Stimulated activated memory B cell treated with anti-CD40 and anti-IgM and Interleukin-4, amounts not matched to agents 10 μg/mL and 1 μg/mL and 100 μg/mL, for 72 hours (primary cell): Measurements from ENCODE around the gene EDN2.

Experiments used
- ATAC-seq: fragments of 150-1000 bp; cut with Tn5 transposase; 2 replicates; pipeline ENCODE4 v1.10.0; 2021
- H3K27ac Mint-ChIP-seq: one replicate; pipeline ENCODE4 v1.8.0; 2022; ENCODE audit warnings: mild to moderate bottlenecking, mixed read lengths
- H3K27me3 Mint-ChIP-seq: one replicate; pipeline ENCODE4 v1.8.0; 2022; ENCODE audit warnings: mixed read lengths
- H3K36me3 Mint-ChIP-seq: one replicate; pipeline ENCODE4 v1.8.0; 2022; ENCODE audit warnings: mixed read lengths
- H3K4me1 Mint-ChIP-seq: one replicate; pipeline ENCODE4 v1.8.0; 2022; ENCODE audit warnings: mixed read lengths
- H3K4me3 Mint-ChIP-seq: one replicate; pipeline ENCODE4 v1.8.0; 2022; ENCODE audit warnings: mild to moderate bottlenecking, moderate library complexity, mixed read lengths
- H3K9me3 Mint-ChIP-seq: one replicate; pipeline ENCODE4 v1.8.0; 2022; ENCODE audit warnings: mixed read lengths

The EDN2 gene

DNA sequence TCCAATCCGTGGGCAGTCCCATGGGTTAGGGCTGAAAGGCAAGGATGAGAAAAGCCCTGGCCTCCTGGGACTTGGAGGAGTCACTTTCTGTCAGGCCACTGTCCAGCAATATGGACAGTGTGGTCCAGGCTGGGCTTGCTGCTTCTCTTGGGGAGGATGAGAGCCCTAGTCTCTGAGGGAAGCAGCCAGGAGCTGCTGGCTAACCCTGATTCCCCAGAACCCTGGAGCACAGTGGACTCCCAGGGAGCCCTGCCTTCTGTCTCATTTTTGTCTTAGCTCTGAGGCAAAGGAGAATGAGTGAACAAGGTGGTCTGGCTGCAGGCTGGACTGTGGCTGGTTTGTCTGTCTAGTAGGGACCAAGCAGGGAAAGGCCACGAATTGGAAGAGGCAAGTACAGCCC, 23.8 kb upstream of the EDN2 start:
- no peaks in the 10 kb centered on the region for H3K27me3 Mint-ChIP-seq
- H3K9me3 Mint-ChIP-seq: no peaks in the 10 kb centered on the region
- H3K4me3 Mint-ChIP-seq: no peak overlapping the region
- ATAC-seq: no peak
- no peak overlapping the region for H3K27ac Mint-ChIP-seq
- peaks cover 29% of the 10 kb centered on the region for H3K36me3 Mint-ChIP-seq
- H3K4me1 Mint-ChIP-seq: peaks cover 31% of the 10 kb centered on the region

DNA sequence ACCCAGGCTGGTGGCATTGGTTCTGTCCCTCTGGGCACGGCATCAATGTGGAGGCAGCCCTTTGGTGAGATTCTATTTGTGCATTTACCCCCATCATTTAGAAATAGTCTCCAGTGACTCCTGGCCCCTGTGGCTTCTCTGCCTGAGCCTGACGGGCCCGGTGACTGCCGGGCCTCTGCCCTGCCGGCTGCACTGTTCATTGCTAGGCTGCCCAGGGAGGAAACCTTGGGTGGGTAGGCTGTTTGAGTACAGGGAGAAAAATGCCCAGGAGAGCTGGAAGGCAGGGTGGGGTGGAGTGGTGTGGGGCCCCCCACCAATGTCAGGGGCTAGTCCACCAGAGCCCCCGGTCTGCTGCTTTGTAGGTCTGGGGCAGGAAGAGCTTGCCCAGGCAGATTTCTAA, 23.4 kb upstream of the EDN2 start:
- no peak for ATAC-seq
- Mint-ChIP-seq H3K4me3 (no peak overlapping the region), H3K36me3 (peaks cover 28% of the 10 kb centered on the region), H3K27ac (no peak overlapping the region), H3K27me3 (no peaks in the 10 kb centered on the region), H3K9me3 (no peaks in the 10 kb centered on the region), H3K4me1 (peaks cover 31% of the 10 kb centered on the region)

DNA sequence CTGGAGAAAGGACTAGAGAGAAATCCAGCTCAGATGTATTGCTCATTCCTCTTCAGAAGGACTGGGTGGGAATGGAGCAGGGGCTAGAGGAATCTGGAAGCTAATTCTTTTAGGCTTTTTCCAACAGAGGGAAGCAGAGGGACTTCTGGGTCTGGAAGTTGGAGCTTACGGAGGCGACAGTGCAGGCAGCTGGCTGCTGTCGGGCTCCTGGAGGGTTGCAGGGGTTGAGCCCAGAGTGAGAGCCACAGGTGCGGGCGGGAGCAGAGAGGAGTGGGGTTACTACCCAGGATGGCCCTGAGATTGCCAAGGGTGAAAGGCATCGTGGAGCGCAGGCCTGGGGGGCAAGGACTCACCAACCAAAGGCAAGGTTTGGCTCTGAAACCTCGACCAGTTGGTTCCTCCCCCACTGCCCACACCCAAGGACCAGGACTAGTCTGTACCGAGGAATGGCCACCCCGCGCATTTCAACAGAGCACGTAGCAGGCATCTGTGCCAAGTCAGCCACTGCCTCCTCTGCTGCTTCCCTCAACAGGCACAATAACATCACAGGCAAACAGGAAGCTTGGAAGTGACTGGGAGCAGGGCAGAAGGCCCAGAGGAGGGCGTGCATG, 22.7 kb upstream of the EDN2 start:
- H3K27me3 Mint-ChIP-seq: no peaks in the 10 kb centered on the region
- H3K4me1 Mint-ChIP-seq: peaks cover 31% of the 10 kb centered on the region
- peaks cover 22% of the 10 kb centered on the region for H3K36me3 Mint-ChIP-seq
- H3K27ac Mint-ChIP-seq: no peak overlapping the region
- H3K9me3 Mint-ChIP-seq: no peaks in the 10 kb centered on the region
- no peak for ATAC-seq
- H3K4me3 Mint-ChIP-seq: no peak overlapping the region

DNA sequence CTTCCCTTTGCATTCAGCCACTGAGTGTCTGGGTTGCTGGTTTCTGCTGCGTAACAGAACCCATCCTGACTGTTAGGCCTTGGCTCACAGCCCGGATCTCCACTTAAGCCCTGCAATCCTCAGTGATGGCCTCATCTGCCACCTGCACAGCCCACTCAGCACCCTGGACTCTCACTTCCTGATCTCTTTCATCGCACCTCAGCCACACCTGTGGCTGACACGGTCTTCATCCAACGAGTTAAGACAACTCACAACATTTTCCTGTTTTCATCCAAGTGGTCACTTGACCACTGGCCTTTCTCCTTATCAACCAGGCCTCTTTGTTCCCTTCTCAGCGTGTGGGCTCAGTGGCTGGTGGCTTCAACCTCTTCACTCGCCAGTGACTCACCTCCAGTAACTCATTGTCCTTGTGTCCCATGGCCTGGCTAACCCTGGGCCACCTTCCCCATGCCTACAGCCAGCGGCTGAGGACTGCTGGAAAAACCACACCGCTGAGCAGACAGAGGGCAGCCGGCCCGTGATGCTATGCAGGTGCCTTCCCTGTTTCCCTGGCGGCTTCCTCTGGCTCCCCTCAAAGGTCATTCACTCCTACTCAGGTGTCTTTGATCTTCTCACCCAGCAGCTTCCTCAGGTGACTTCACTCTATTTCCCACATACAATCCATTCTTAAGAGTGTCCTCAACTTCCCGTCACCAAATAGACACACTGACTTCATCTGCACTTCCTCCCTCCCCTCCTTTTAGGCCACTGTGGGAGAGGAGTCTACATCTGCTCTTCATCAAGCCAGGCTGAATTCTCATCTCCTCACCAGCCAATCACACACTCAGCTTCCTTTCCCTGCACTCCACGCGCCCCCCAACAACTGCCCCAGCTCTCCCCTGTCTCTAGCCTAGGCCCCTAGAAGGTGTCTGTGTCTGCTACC, 19.9 kb upstream of the EDN2 start:
- no peak overlapping the region for H3K4me3 Mint-ChIP-seq
- H3K27ac Mint-ChIP-seq: peak overlapping the region; percentile 29
- H3K9me3 Mint-ChIP-seq: no peaks in the 10 kb centered on the region
- H3K4me1 Mint-ChIP-seq: peaks cover 21% of the 10 kb centered on the region
- no peaks in the 10 kb centered on the region for H3K27me3 Mint-ChIP-seq
- H3K36me3 Mint-ChIP-seq: no peaks in the 10 kb centered on the region
- peak; percentile 45 for ATAC-seq

DNA sequence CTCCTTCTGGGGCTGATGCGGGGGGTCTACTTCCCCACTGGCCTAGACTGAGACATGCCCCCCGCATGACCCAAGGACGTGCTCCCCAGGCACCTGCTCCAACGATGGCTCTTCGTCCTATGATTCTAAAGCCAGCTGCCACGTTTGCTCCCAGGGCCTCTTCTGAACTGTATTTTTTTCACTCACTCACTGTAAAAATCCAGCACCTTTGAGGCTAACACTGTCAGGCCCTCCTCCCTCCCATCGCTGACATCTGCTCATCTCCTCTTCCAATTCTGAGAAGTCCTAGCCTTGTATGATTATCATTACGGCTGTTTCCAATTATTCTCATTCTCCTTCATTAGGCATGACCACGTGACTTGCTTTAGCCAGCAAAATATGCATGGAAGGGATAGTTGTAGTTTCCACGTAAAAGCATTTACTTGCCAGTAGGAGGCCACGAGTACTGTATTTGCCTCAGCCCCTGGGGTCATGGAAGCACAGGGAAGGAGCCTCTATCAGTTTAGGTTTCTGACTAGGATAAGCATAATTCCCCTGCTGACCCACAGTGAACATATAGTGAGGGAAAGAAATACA, 19.1 kb upstream of the EDN2 start:
- H3K4me1 Mint-ChIP-seq: peaks cover 16% of the 10 kb centered on the region
- no peaks in the 10 kb centered on the region for H3K9me3 Mint-ChIP-seq
- no peaks in the 10 kb centered on the region for H3K36me3 Mint-ChIP-seq
- no peak overlapping the region for H3K4me3 Mint-ChIP-seq
- ATAC-seq: no peak
- no peak overlapping the region for H3K27ac Mint-ChIP-seq
- no peaks in the 10 kb centered on the region for H3K27me3 Mint-ChIP-seq

DNA sequence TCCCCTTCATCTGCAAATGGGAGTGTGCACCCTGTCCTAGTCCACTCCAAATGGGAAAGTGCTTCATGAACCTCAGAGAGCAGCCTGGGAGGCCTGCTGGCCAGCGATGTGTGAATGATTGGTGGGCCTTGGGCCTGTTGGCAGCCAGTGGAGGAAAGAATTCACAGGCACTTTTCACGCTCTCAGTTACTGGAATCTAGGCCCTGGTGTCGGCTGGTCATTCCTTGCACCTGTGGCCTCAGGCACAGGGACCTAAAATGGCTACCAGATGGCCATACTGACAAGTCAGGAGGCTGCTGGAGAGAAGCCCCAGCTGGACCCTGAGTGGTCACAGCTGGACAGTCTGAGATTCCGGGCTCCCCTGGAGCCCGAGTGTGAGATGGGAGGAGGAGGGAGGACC, 18.4 kb upstream of the EDN2 start:
- Mint-ChIP-seq H3K27me3 (no peaks in the 10 kb centered on the region), H3K4me3 (no peak overlapping the region), H3K4me1 (peaks cover 16% of the 10 kb centered on the region), H3K36me3 (no peaks in the 10 kb centered on the region), H3K9me3 (no peaks in the 10 kb centered on the region), H3K27ac (no peak overlapping the region)
- no peak for ATAC-seq

DNA sequence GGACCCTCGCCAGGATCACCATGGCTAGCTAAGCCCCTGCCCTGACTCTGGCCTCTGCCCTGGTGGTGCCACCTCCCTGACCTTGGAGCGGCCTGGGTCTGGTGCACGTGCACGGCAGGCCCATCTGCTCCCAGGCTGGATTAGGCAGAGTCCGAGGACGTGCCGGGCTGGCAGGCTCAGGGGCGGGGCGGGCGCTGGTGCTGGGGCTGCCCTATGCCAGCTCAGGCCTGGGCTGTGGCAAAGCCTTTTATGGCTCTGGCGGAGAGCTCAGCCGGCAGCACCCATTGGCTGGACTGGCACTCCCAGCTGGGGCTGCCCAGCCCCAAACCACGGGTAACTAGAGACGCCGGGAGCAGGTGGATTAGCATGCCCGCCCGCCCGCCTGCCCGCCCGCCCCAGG, 17.1 kb upstream of the EDN2 start:
- H3K27ac Mint-ChIP-seq: no peak overlapping the region
- no peaks in the 10 kb centered on the region for H3K36me3 Mint-ChIP-seq
- ATAC-seq: no peak
- H3K4me3 Mint-ChIP-seq: no peak overlapping the region
- H3K9me3 Mint-ChIP-seq: no peaks in the 10 kb centered on the region
- peaks cover 10% of the 10 kb centered on the region for H3K27me3 Mint-ChIP-seq
- H3K4me1 Mint-ChIP-seq: peaks cover 16% of the 10 kb centered on the region

DNA sequence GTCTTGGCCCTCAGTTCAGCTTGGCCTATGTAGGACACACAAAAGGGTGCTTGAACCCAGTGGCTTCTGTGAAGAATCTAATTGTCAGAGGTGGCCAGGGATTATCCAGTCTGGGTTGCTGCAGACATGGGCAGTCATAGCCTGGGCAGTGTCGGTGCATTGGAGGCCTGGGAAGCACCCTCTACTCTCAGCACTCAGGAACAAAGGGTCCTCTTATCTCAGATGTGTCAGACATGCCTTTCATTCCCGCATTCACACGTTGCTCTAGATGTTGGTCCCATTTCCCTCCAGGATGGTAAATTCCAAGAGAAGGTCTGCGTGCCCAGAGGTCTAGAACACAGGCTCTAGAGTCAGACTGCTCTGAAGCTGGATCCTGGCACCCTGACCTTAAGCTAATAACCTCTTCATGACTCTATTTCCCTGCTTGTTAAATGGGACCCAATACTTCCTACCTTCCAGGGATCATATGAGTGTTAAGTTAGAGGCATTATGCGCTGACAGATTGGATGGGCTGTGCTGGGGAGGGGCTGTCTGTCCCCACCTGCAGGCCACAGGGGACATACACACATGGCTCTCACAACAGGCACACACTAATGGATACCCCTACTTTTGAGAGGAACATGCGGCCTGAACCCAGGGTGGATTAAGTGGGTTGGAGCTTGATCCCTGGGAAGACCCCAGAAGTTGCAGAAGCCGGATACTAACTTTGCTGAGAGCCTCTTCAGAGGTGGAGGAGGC, 16.5 kb upstream of the EDN2 start:
- Mint-ChIP-seq H3K9me3 (no peaks in the 10 kb centered on the region), H3K36me3 (no peaks in the 10 kb centered on the region), H3K27ac (no peak overlapping the region), H3K27me3 (peaks cover 10% of the 10 kb centered on the region), H3K4me1 (peaks cover 16% of the 10 kb centered on the region), H3K4me3 (no peak overlapping the region)
- no peak for ATAC-seq

DNA sequence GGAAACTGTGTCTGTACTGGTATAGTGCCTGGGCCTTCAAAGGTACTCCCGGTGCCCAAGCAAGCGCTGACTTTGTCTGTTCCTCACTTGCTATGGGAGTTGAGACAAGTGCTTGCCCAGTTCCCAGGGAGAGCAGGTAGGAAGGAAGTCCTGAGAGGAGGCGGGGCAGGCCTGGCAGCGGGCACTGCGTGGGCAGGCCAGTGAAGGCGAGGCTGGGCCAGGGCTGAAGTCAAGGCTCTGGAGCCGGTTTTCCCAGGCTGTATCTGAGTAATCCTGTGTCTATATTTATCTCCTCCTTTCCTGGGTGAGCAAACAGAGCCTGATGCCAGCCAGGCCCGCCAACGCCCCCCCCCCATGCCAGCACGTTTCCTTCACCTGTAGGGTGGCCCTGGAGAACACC, 15.9 kb upstream of the EDN2 start:
- H3K4me3 Mint-ChIP-seq: no peak overlapping the region
- H3K27me3 Mint-ChIP-seq: peaks cover 16% of the 10 kb centered on the region
- no peak for ATAC-seq
- H3K9me3 Mint-ChIP-seq: no peaks in the 10 kb centered on the region
- no peak overlapping the region for H3K27ac Mint-ChIP-seq
- H3K36me3 Mint-ChIP-seq: no peaks in the 10 kb centered on the region
- peaks cover 21% of the 10 kb centered on the region for H3K4me1 Mint-ChIP-seq

DNA sequence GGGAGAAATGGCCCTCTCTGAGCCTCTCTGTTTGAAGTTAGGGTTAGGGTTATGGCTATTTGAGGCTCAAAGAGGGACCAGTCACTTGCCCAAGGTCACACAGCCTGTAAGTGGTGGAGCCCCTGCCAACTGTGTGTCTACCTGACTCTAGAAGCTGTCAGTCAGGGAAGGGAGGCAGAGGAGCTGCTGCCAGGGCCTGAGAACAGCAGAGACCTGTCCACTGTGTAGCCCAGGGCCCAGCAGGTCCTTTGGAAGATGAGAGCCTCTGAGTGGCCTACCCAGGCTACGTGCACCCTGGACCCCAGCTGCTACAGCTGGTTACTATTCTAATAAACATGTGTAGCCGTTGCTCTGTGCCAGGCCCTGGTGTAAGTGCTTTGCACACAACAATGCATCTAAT, 15.1 kb upstream of the EDN2 start:
- no peak for ATAC-seq
- Mint-ChIP-seq H3K4me3 (no peak overlapping the region), H3K27ac (no peak overlapping the region), H3K27me3 (peaks cover 24% of the 10 kb centered on the region), H3K9me3 (no peaks in the 10 kb centered on the region), H3K36me3 (no peaks in the 10 kb centered on the region), H3K4me1 (peaks cover 16% of the 10 kb centered on the region)

DNA sequence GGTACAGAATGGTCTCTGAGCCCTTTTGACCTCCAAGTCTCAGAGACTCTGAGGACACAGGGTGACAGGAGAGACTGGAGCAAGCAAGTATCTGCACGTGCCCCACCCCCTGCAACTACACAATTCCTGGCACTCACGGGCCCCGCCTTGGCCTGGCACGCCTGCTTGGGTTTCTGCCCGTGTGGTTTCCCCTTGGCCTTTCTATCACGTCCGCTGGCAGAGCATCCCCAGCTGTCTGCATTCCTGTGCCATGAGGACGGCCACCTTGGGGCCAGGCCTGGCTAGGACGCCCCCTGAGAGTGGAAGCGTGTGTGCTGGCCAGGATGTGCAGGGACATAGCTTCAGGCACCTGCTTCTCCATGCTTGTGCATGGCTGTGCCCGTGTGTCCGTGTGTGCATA, 14.3 kb upstream of the EDN2 start:
- Mint-ChIP-seq H3K4me3 (no peak overlapping the region), H3K27me3 (peaks cover 28% of the 10 kb centered on the region), H3K27ac (no peak overlapping the region), H3K4me1 (peaks cover 9% of the 10 kb centered on the region), H3K36me3 (no peaks in the 10 kb centered on the region), H3K9me3 (no peaks in the 10 kb centered on the region)
- no peak for ATAC-seq

DNA sequence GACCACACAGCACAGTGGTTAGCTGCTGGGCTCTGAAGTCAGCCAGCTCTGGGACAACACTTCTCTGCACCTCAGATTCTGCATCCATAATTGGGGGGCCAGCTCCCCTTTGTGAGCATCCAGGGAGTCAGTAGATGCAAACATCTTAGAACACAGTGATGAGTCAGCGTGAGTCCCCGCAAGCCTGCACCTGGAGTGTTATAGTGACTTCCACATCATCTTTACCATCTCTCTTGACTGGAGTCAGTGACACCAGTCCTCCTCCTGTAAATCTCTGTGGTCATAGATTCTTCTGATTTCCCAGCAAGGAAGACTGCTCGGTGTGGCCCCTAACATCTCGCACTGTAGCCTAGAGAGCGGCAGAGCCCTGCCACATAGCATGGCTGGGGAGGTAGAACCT, 13.9 kb upstream of the EDN2 start:
- ATAC-seq: no peak
- peaks cover 28% of the 10 kb centered on the region for H3K27me3 Mint-ChIP-seq
- no peak overlapping the region for H3K27ac Mint-ChIP-seq
- H3K4me3 Mint-ChIP-seq: no peak overlapping the region
- H3K4me1 Mint-ChIP-seq: peaks cover 6% of the 10 kb centered on the region
- no peaks in the 10 kb centered on the region for H3K9me3 Mint-ChIP-seq
- no peaks in the 10 kb centered on the region for H3K36me3 Mint-ChIP-seq

DNA sequence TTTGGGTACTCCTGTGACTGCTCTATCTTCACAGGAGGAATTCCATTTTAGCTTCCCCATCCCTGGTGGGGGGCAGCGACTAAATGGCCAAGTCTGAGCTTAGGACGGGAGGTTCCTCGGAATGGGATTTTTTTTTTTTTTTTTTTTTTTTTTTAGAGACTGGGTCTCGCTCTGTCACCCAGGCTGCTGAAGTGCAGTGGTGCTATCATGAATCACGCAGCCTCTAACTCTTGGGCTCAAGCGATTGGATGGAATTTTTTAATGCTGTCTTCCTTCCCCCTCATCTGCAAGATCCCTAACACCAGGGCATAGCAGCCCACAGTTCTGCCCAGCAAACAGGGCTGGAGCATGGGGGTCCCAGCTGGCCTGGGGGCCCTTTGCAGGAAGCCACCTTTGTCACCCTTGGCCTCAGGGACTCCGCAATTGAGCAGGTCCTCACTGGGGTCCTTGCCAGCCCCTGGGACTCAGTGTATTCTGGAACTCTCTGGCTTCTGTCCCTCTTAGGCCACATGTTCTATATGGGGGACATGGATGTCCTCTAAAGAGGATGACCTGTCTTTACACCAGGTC, 13.1 kb upstream of the EDN2 start:
- Mint-ChIP-seq H3K4me3 (no peak overlapping the region), H3K27me3 (peaks cover 28% of the 10 kb centered on the region), H3K36me3 (no peaks in the 10 kb centered on the region), H3K4me1 (peaks cover 6% of the 10 kb centered on the region), H3K27ac (no peak overlapping the region), H3K9me3 (no peaks in the 10 kb centered on the region)
- ATAC-seq: no peak

DNA sequence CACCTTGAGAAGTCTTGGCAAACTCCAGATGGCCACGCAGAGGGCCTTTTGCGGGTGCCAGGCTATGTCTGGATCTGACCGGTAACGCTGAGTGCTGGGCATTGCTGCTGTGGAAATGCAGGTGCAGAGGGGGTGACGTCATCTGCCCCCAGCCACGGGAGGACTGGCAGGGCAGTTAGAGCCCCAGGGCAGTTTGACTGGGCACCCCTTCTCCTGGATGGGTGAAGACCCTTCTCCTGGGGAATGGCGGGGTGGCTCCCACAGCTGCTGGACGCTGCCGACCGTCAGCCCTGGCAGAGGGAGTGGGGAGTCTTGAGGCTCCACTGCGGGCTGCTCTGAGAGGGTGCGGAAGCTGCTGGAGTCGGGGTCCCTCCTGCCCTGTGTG, 12.6 kb upstream of the EDN2 start:
- no peak for ATAC-seq
- H3K27ac Mint-ChIP-seq: no peak overlapping the region
- H3K4me1 Mint-ChIP-seq: peaks cover 6% of the 10 kb centered on the region
- peaks cover 31% of the 10 kb centered on the region for H3K27me3 Mint-ChIP-seq
- no peaks in the 10 kb centered on the region for H3K9me3 Mint-ChIP-seq
- H3K4me3 Mint-ChIP-seq: no peak overlapping the region
- no peaks in the 10 kb centered on the region for H3K36me3 Mint-ChIP-seq
